ENCODE measurements around the gene B3GNT3. TPM values are rescaled to one million over a fixed set of nuclear protein-coding genes. Genes with fewer than 3 reads are reported as not detected.
A peak's percentile ranks its signal among the peaks of the same experiment; 100 is the strongest.

B3GNT3 gene
- polyA plus RNA-seq, 3 donors, result not detected

DNA sequence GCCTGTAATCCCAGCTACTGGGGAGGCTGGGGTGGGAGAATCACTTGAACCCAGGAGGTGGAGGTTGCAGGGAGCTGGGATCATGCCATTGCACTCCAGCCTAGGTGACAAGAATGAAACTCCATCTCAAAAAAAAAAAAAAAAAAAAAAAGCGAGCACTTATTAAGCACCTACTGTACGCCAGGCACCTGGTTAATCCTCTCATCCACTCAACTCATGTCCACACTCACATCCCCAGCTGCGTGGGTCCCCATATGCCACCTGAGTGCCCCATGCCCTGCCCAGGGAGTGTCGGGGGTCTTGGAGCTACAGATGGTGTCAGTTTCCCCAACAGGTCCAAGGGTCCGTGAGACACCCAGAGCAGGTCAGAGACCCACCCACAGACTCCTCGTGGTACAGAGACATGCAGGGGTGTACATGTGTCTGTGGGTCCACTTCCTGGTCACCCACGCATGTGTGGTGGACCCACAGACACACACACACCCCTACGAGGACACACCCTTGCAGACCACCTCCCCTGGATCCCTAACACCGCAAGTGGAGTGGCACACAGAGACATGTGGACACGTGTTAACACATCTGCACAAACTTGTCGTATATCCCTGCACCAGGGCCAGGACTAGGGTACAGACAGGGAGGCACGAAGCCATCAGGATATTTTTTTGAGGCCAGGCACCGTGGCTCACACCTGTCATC is 22.9 kb downstream of the B3GNT3 start:
- Mint-ChIP-seq H3K9me3 (peaks cover 0 to 1% (median 0%) of the 10 kb centered on the region in 7 donors), H3K36me3 (no peaks in the 10 kb centered on the region), H3K27me3 (ENCODE audit: low read depth in 3 of 3) (peaks cover 4 to 16% (median 8%) of the 10 kb centered on the region in 3 donors), H3K27ac (no peak overlapping the region), H3K4me3 (no peak overlapping the region), H3K4me1 (no peaks in the 10 kb centered on the region)
- DNase-seq, result no peak
- no peaks in the 10 kb centered on the region for H3K9me3 ChIP-seq (replicated peaks in 1 of 2; ENCODE audit: control insufficient read depth in 1 of 2, insufficient read depth in 1 of 2, low read length in 2 of 2)
- WGBS (ENCODE audit: insufficient coverage), result 93% methylated on average over 10 of the region's 13 CpGs
- H3K27me3 ChIP-seq (ENCODE audit: control insufficient read depth in 2 of 2, insufficient read depth in 2 of 2, low read length in 2 of 2), result no peaks in the 10 kb centered on the region
- no peak overlapping the region for H3K9ac ChIP-seq (ENCODE audit: insufficient read depth, low read length, poor library complexity, severe bottlenecking)
- no peak overlapping the region for H3K4me2 ChIP-seq (replicated peaks; ENCODE audit: extremely low read depth, low read length, poor library complexity, severe bottlenecking)
- H3K4me3 ChIP-seq (replicated peaks in 1 of 3; ENCODE audit: low read depth in 2 of 3, low read length in 3 of 3), result no peak overlapping the region
- H3K4me1 ChIP-seq (ENCODE audit: control insufficient read depth in 1 of 2, insufficient read depth in 2 of 2, low read length in 2 of 2), result no peaks in the 10 kb centered on the region
- intact Hi-C loops (cut with micrococcal nuclease), result no loop called here
- TF ChIP-seq CTCF (IDR thresholded peaks at IDR 0.05), result no peak
- H3K79me2 ChIP-seq (ENCODE audit: insufficient read depth, low read length), result no peaks in the 10 kb centered on the region
- H2AFZ ChIP-seq (ENCODE audit: insufficient read depth, low read depth, low read length, poor library complexity, severe bottlenecking), result no peak overlapping the region
- no peaks in the 10 kb centered on the region for H3K36me3 ChIP-seq (replicated peaks in 1 of 2; ENCODE audit: control insufficient read depth in 1 of 2, insufficient read depth in 2 of 2, low read length in 2 of 2)
- H4K20me1 ChIP-seq (ENCODE audit: insufficient read depth, low read length), result no peaks in the 10 kb centered on the region
- no peak overlapping the region for H3K27ac ChIP-seq (ENCODE audit: low read depth in 1 of 2, low read length in 2 of 2)

DNA sequence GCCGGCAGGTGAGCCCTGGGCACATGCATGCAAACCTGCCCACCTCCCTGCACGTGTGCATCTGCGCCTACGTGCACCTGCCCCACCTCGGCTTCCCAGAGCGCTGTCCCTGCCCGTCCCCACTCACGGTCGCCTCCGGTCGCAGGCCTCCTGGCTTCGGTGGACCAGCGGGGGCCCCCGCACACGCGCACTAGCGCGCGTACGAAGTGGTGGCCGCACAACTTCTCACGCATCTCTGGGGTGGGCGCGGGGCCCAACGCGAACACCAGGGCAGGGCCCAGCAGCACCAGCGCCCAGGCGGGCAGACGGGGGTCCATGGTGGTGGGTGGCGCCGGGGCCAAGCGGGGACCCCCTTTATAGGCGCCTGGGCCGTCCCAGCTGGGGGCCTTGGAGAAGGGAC is 26.3 kb downstream of the B3GNT3 start, which contains the start of gene INSL3:
TSS of gene INSL3 (minus strand) at position 330 of the 400 bp plus-strand sequence. CDS start at position 317, 13 bp downstream.
- 90% methylated on average over 34 of the region's 34 CpGs for WGBS (ENCODE audit: insufficient coverage)
- no peak within 1 kb of the TSS for H3K4me3 ChIP-seq (replicated peaks in 1 of 3; ENCODE audit: low read depth in 2 of 3, low read length in 3 of 3)
- H3K36me3 Mint-ChIP-seq, result peaks cover 3 to 10% of the 10 kb centered on the region in 2 donors
- no peaks in the 10 kb centered on the region for H4K20me1 ChIP-seq (ENCODE audit: insufficient read depth, low read length)
- intact Hi-C loops (cut with micrococcal nuclease), result no loop called here
- H3K4me1 Mint-ChIP-seq, result no peaks in the 10 kb centered on the region
- peaks cover 5 to 16% (median 6%) of the 10 kb centered on the region in 3 donors for H3K27me3 Mint-ChIP-seq (ENCODE audit: low read depth in 3 of 3)
- peak within 1 kb of the TSS in 1 of 7 donors; percentile 50 for H3K27ac Mint-ChIP-seq
- H3K9ac ChIP-seq (ENCODE audit: insufficient read depth, low read length, poor library complexity, severe bottlenecking), result no peak within 1 kb of the TSS
- no peak for TF ChIP-seq CTCF (IDR thresholded peaks at IDR 0.05)
- H3K9me3 Mint-ChIP-seq, result peaks cover 0 to 3% (median 0%) of the 10 kb centered on the region in 7 donors
- no peaks in the 10 kb centered on the region for H3K4me1 ChIP-seq (ENCODE audit: control insufficient read depth in 1 of 2, insufficient read depth in 2 of 2, low read length in 2 of 2)
- no peaks in the 10 kb centered on the region for H3K79me2 ChIP-seq (ENCODE audit: insufficient read depth, low read length)
- no peak for DNase-seq
- no peak within 1 kb of the TSS for H3K4me3 Mint-ChIP-seq
- no peaks in the 10 kb centered on the region for H3K27me3 ChIP-seq (ENCODE audit: control insufficient read depth in 2 of 2, insufficient read depth in 2 of 2, low read length in 2 of 2)
- H2AFZ ChIP-seq (ENCODE audit: insufficient read depth, low read depth, low read length, poor library complexity, severe bottlenecking), result no peak within 1 kb of the TSS
- H3K9me3 ChIP-seq (replicated peaks in 1 of 2; ENCODE audit: control insufficient read depth in 1 of 2, insufficient read depth in 1 of 2, low read length in 2 of 2), result no peaks in the 10 kb centered on the region
- no peaks in the 10 kb centered on the region for H3K36me3 ChIP-seq (replicated peaks in 1 of 2; ENCODE audit: control insufficient read depth in 1 of 2, insufficient read depth in 2 of 2, low read length in 2 of 2)
- H3K4me2 ChIP-seq (replicated peaks; ENCODE audit: extremely low read depth, low read length, poor library complexity, severe bottlenecking), result no peak within 1 kb of the TSS
- H3K27ac ChIP-seq (ENCODE audit: low read depth in 1 of 2, low read length in 2 of 2), result no peak within 1 kb of the TSS
